Activated CD4-positive, alpha-beta memory T cell treated with anti-CD3 and anti-CD28 coated beads, Interleukin-2, amount 10 ng/mL, durations not matched to agents 7 days and 5 days (primary cell): ENCODE measurements around the gene KIFC3. TPM values are rescaled to one million over a fixed set of nuclear protein-coding genes. Genes with fewer than 3 reads are reported as not detected.
"Not testable (repeated sequence)": the region's sequence is repeated elsewhere in the genome, so short reads cannot be mapped to it uniquely, and the experiment has no call there.

Experiments used
- CTCF ChIA-PET: fragments of 350-600 bp; sonication (Branson Sonifier 250); formaldehyde crosslinking; loops from one replicate; lab custom pipeline; 2021; ENCODE audit warnings: antibody characterized with exemption, inconsistent platforms; lab: Charles Lee
- POLR2A ChIA-PET: fragments of 350-600 bp; sonication (Branson Sonifier 250); formaldehyde crosslinking; loops from one replicate; lab custom pipeline; 2021; ENCODE audit warnings: antibody characterized with exemption; lab: Charles Lee
- DNase-seq: peaks from one replicate; pipeline ENCODE4 v3.0.0-alpha.2; 2020
- H3K27ac Mint-ChIP-seq: one replicate; pipeline ENCODE4 v1.8.0; 2021; ENCODE audit warnings: mild to moderate bottlenecking, mixed read lengths
- H3K27me3 Mint-ChIP-seq: one replicate; pipeline ENCODE4 v1.8.0; 2021; ENCODE audit warnings: mixed read lengths
- H3K36me3 Mint-ChIP-seq: one replicate; pipeline ENCODE4 v1.8.0; 2021; ENCODE audit warnings: low read depth, mixed read lengths
- H3K4me1 Mint-ChIP-seq: one replicate; pipeline ENCODE4 v1.8.0; 2021; ENCODE audit warnings: mixed read lengths
- H3K4me3 Mint-ChIP-seq: one replicate; pipeline ENCODE4 v1.8.0; 2021; ENCODE audit warnings: mild to moderate bottlenecking, mixed read lengths
- H3K9me3 Mint-ChIP-seq: one replicate; pipeline ENCODE4 v1.8.0; 2021; ENCODE audit warnings: mixed read lengths
- total RNA-seq, 2 experiments: library from RNA; stranded (reverse); gene quantifications; one replicate each; pipeline ENCODE4 v1.2.3, GENCODE V29; 2021

The KIFC3 gene, protein sequence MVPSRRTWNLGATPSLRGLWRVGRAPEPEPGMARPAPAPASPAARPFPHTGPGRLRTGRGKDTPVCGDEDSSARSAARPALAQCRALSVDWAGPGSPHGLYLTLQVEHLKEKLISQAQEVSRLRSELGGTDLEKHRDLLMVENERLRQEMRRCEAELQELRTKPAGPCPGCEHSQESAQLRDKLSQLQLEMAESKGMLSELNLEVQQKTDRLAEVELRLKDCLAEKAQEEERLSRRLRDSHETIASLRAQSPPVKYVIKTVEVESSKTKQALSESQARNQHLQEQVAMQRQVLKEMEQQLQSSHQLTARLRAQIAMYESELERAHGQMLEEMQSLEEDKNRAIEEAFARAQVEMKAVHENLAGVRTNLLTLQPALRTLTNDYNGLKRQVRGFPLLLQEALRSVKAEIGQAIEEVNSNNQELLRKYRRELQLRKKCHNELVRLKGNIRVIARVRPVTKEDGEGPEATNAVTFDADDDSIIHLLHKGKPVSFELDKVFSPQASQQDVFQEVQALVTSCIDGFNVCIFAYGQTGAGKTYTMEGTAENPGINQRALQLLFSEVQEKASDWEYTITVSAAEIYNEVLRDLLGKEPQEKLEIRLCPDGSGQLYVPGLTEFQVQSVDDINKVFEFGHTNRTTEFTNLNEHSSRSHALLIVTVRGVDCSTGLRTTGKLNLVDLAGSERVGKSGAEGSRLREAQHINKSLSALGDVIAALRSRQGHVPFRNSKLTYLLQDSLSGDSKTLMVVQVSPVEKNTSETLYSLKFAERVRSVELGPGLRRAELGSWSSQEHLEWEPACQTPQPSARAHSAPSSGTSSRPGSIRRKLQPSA
- not detected for total RNA-seq

DNA sequence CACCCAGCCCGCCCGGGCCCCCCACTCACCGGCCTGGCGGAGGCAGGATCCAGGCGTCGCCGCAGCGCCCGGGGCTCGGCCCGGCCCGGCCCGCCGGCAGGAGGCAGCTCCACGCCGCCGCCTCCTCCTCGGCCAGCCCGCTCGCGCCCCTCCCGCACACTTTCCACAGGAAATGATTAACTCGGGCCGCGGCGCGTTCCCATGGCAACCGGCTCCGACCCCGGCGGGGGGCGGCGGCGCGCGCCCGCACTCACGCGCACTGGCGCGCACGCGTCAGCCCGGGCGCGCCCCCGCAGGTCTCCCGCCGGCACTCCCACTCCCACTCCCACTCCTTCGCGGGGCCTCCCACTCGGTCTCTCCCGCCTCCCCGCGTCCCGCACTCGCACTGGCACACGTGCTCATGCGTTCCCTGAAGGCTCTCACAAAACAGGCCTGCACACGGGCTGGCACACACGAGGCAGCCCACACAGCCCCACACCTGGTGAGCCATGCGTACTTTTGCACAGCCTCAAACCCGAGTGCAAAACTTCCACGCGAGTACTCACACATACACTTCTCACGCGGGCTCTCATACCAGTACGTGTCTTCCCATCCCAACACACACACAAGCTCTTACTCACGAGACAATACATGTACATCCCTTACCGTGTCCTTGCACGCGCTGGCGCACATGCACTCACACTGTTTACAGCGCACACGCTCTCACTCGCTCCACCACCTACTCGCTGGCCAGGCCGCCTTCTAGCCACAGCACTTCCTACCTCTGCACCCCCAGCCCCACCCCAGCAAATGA, at the start of gene KIFC3:
Gene KIFC3 (minus strand): TSS at position 151 of the 793 bp plus-strand sequence. CDS start 4,248 bp downstream, outside the sequence.
- H3K27me3 Mint-ChIP-seq: peaks cover 69% of the 10 kb centered on the region
- peaks cover 31% of the 10 kb centered on the region for H3K4me1 Mint-ChIP-seq
- H3K4me3 Mint-ChIP-seq: peak within 1 kb of the TSS; percentile 67
- no peaks in the 10 kb centered on the region for H3K9me3 Mint-ChIP-seq
- POLR2A ChIA-PET: interaction anchor here (1.5 kb wide), 1 partner anchor 8 kb away, joined by 7 read pairs; no protein-coding TSS in a partner anchor
- DNase-seq: peak; percentile 76
- peaks cover 5% of the 10 kb centered on the region for H3K36me3 Mint-ChIP-seq
- CTCF ChIA-PET: interaction anchor here (1.3 kb wide), 1 partner anchor 8 kb away, joined by 5 read pairs; no protein-coding TSS in a partner anchor
- H3K27ac Mint-ChIP-seq: no peak within 1 kb of the TSS

- CTCF ChIA-PET: interaction anchor here (2.5 kb wide), 1 partner anchor 10 kb away, joined by 8 read pairs; no protein-coding TSS in a partner anchor
- H3K9me3 Mint-ChIP-seq: no peaks in the 10 kb centered on the region
Measured at GRCh38 chr16:57848181-57848580, 45.9 kb upstream of the KIFC3 start.

DNA sequence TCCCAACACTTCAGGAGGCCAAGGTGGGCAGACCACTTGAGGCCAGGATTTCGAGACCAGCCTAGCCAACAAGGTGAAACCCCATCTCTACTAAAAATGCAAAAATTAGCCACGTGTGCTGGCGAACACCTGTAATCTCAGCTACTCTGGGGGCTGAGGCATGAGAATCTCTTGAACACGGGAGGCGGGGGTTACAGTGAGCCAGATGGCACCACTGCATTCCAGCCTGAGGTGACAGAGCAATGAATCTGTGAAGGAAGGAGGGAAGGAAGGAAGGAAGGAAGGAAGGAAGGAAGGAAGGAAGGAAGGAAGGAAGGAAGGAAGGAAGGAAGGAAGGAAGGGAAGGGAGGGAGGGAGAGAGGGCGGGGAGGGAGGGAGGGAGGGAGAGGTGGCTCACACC, 44.6 kb upstream of the KIFC3 start:
- H3K27me3 Mint-ChIP-seq, H3K27ac Mint-ChIP-seq, DNase-seq, POLR2A ChIA-PET, CTCF ChIA-PET, H3K9me3 Mint-ChIP-seq, H3K4me1 Mint-ChIP-seq, H3K4me3 Mint-ChIP-seq, H3K36me3 Mint-ChIP-seq: not testable (repeated sequence)

More at GRCh38 chr16:57848181-57848580, 45.9 kb upstream of the KIFC3 start:
- Mint-ChIP-seq H3K27ac (no peak overlapping the region), H3K4me3 (no peak overlapping the region), H3K36me3 (no peaks in the 10 kb centered on the region), H3K27me3 (peaks cover 9% of the 10 kb centered on the region), H3K4me1 (no peaks in the 10 kb centered on the region)
- POLR2A ChIA-PET: no interaction called here
- DNase-seq: no peak

DNA sequence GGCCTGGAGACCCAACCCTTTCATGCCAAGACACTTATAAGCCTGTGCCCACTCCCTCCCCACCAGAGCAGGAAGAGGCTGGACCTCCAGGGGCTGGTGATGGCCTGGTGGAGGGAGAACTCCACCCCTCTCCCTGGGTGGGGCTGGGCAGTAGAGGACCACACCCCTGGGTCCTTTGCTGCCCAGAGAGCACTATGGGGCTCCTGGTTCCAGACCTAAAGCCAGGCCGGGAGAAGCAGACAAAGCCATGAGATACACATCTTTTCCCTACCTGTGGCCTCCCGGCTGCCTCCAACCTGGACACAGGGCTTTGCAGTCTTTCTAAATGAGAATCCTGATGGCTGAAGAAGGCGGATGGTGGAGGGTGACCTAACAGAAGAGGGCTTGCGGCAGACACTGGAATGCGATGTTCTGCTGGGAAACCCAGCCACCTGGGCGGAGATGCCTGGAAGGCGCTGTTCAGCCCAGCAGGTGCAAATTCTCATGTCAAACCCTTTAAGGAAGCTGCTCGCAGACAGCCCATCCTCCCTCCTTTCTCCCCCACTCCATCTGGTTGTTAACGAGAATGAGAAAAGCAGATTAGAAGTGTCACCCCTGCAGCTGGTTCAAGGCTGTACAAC, 43.9 kb upstream of the KIFC3 start:
- ChIA-PET POLR2A (no interaction called here), CTCF (no interaction called here)
- H3K36me3 Mint-ChIP-seq: no peaks in the 10 kb centered on the region
- no peaks in the 10 kb centered on the region for H3K4me1 Mint-ChIP-seq
- peaks cover 8% of the 10 kb centered on the region for H3K27me3 Mint-ChIP-seq
- no peaks in the 10 kb centered on the region for H3K9me3 Mint-ChIP-seq
- DNase-seq: no peak
- H3K4me3 Mint-ChIP-seq: no peak overlapping the region
- no peak overlapping the region for H3K27ac Mint-ChIP-seq

DNA sequence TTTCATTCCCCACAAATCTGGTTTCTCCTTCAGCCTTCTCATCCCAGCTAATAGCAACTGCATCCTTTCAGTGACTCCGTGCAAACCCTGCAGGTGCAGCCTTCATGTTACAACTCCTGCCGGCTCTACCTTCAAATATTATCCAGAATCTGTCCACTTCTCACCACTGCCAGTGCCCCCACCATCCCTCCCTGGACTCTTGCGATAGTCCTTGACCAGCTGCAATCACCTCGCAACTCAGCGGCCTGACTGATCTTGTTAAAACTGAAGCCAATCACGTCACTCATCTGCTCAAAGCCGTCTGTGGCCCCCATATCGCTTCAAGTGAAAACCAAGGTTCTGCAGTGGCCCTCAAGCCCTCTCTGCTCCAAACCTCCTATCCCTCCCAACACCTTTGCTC, 42.8 kb upstream of the KIFC3 start:
- Mint-ChIP-seq H3K4me3 (no peak overlapping the region), H3K4me1 (no peaks in the 10 kb centered on the region), H3K27me3 (peaks cover 6% of the 10 kb centered on the region), H3K9me3 (no peaks in the 10 kb centered on the region), H3K36me3 (no peaks in the 10 kb centered on the region), H3K27ac (no peak overlapping the region)
- ChIA-PET CTCF (no interaction called here), POLR2A (no interaction called here)
- no peak for DNase-seq

- no peaks in the 10 kb centered on the region for H3K9me3 Mint-ChIP-seq
- H3K27ac Mint-ChIP-seq: no peak overlapping the region
- H3K4me3 Mint-ChIP-seq: no peak overlapping the region
- DNase-seq: no peak
- CTCF ChIA-PET: interaction anchor here (0.7 kb wide), 1 partner anchor 317 kb away, joined by 4 read pairs; no protein-coding TSS in a partner anchor
- POLR2A ChIA-PET: no interaction called here
- H3K27me3 Mint-ChIP-seq: peaks cover 6% of the 10 kb centered on the region
- H3K36me3 Mint-ChIP-seq: no peaks in the 10 kb centered on the region
- H3K4me1 Mint-ChIP-seq: no peaks in the 10 kb centered on the region
Measured at GRCh38 chr16:57844416-57845030, 42.2 kb upstream of the KIFC3 start.

DNA sequence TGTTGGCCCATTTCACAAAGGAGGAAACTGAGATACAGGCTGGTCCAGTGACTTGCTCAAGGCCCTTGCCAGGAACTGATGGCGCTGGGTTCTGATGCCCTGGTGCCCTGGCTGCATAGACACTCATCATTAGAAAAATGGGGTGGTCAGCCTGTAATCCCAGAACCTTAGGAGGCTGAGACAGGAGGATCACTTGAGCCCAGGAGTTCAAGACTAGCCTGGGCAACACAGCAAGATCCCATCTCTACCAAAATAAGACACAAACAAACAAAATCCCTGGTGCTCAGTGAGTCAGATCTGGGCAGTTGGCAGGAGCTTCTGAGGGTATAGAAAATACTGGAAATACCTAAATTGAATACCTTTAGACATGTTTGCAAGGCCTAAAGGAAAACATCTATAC, 41.1 kb upstream of the KIFC3 start:
- Mint-ChIP-seq H3K27ac (no peak overlapping the region), H3K36me3 (no peaks in the 10 kb centered on the region), H3K4me1 (no peaks in the 10 kb centered on the region), H3K4me3 (no peak overlapping the region), H3K27me3 (peaks cover 6% of the 10 kb centered on the region), H3K9me3 (no peaks in the 10 kb centered on the region)
- CTCF ChIA-PET: no interaction called here
- no peak for DNase-seq
- POLR2A ChIA-PET: no interaction called here

- Mint-ChIP-seq H3K27ac (no peak overlapping the region), H3K4me1 (no peaks in the 10 kb centered on the region), H3K9me3 (no peaks in the 10 kb centered on the region), H3K36me3 (no peaks in the 10 kb centered on the region), H3K4me3 (no peak overlapping the region), H3K27me3 (peaks cover 6% of the 10 kb centered on the region)
- CTCF ChIA-PET: no interaction called here
- POLR2A ChIA-PET: no interaction called here
- no peak for DNase-seq
Measured at GRCh38 chr16:57842601-57843000, 40.3 kb upstream of the KIFC3 start.

DNA sequence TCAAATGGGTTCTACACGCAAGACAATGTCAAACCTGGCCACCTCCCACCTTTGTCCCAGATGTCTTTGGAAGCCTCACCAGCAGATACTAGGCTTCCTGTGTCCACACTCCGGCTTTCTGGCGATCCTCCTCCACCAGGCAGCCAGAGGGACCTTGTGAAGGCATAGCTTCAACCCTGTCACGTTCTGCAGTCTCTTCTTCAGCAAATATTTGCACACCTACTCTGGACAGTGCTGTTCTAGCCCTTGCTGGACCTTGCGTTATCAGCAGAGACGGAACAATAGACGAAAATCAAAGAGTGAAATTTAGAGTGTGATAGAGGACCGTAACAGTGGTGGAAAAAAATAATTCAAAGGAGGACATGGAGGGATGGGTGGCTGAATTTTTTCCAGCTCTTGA, 38.5 kb upstream of the KIFC3 start:
- no peak for DNase-seq
- POLR2A ChIA-PET: no interaction called here
- Mint-ChIP-seq H3K4me1 (no peaks in the 10 kb centered on the region), H3K9me3 (no peaks in the 10 kb centered on the region), H3K27me3 (peaks cover 10% of the 10 kb centered on the region), H3K27ac (no peak overlapping the region), H3K4me3 (no peak overlapping the region), H3K36me3 (no peaks in the 10 kb centered on the region)
- CTCF ChIA-PET: no interaction called here

DNA sequence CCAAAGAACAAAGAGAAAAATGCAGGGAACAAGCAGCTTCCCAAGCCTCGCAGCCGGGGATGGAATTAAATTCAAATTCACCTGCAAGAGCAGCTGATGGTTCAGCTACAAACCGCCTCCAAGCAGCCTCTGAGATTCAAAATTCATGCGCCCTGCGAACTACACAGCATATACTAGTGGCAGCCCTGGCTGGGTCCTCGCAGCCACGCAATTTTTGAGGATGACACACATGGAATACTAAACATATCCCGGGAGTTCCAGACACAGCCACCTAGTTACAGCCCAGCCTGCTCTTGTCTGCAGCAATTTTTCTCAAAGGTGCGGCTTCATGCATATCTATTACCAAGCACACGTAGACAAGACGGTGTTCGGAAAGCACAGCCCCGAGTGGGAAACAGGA, 35.9 kb upstream of the KIFC3 start:
- H3K27ac Mint-ChIP-seq: no peak overlapping the region
- H3K36me3 Mint-ChIP-seq: no peaks in the 10 kb centered on the region

GRCh38 chr16:57837305-57838125, 35.2 kb upstream of the KIFC3 start:
- CTCF ChIA-PET: no interaction called here
- peaks cover 6% of the 10 kb centered on the region for H3K27me3 Mint-ChIP-seq
- H3K4me3 Mint-ChIP-seq: no peak overlapping the region
- H3K36me3 Mint-ChIP-seq: no peaks in the 10 kb centered on the region
- POLR2A ChIA-PET: no interaction called here
- H3K9me3 Mint-ChIP-seq: no peaks in the 10 kb centered on the region
- no peak for DNase-seq
- no peak overlapping the region for H3K27ac Mint-ChIP-seq
- no peaks in the 10 kb centered on the region for H3K4me1 Mint-ChIP-seq

More for the DNA sequence above, 35.9 kb upstream of the KIFC3 start:
- no peak for DNase-seq
- Mint-ChIP-seq H3K4me3 (no peak overlapping the region), H3K9me3 (no peaks in the 10 kb centered on the region), H3K27me3 (peaks cover 6% of the 10 kb centered on the region), H3K4me1 (no peaks in the 10 kb centered on the region)
- ChIA-PET CTCF (no interaction called here), POLR2A (interaction anchor here (0.7 kb wide), 1 partner anchor 28 kb away, joined by 3 read pairs; no protein-coding TSS in a partner anchor)
